Osteocyte (in vitro differentiated cells): ENCODE data around the gene SLC5A10. TPM values are rescaled to one million over a fixed set of nuclear protein-coding genes. Genes with fewer than 3 reads are reported as not detected.
"Not testable (repeated sequence)": the region's sequence is repeated elsewhere in the genome, so short reads cannot be mapped to it uniquely, and the experiment has no call there.

ENCODE experiments used
- DNase-seq: peaks from one replicate; pipeline ENCODE4 v3.0.0; 2021; ENCODE audit warnings: mixed read lengths; ENCODE audit not compliant: unreplicated experiment; ENCODE audit errors: extremely low spot score
- H3K27ac Mint-ChIP-seq: one replicate; pipeline ENCODE4 v1.8.0; 2021; ENCODE audit warnings: mild to moderate bottlenecking, mixed read lengths; ENCODE audit not compliant: unreplicated experiment
- H3K27me3 Mint-ChIP-seq: one replicate; pipeline ENCODE4 v1.8.0; 2021; ENCODE audit warnings: mixed read lengths; ENCODE audit not compliant: unreplicated experiment
- H3K36me3 Mint-ChIP-seq: one replicate; pipeline ENCODE4 v1.8.0; 2021; ENCODE audit warnings: mixed read lengths; ENCODE audit not compliant: unreplicated experiment
- H3K4me1 Mint-ChIP-seq: one replicate; pipeline ENCODE4 v1.8.0; 2021; ENCODE audit warnings: mixed read lengths; ENCODE audit not compliant: unreplicated experiment
- H3K4me3 Mint-ChIP-seq: one replicate; pipeline ENCODE4 v1.8.0; 2021; ENCODE audit warnings: mild to moderate bottlenecking, moderate library complexity, mixed read lengths; ENCODE audit not compliant: unreplicated experiment
- H3K9me3 Mint-ChIP-seq: one replicate; pipeline ENCODE4 v1.8.0; 2021; ENCODE audit warnings: mixed read lengths; ENCODE audit not compliant: unreplicated experiment
- CTCF ChIP-seq: fragments of 200-600 bp; sonication (generic); IDR thresholded peaks from 2 replicates; pipeline ENCODE4 v1.5.0; 2021; ENCODE audit warnings: antibody characterized with exemption, mild to moderate bottlenecking, moderate library complexity
- total RNA-seq: library from RNA; stranded (reverse); gene quantifications from 2 replicates; pipeline ENCODE4 v1.2.1, GENCODE V29; 2021

Gene SLC5A10
- total RNA-seq, 1 donor from 2014 or later: not detected

GRCh38 chr17:18921912-18922451 lies 30.0 kb upstream of the SLC5A10 start:
- Mint-ChIP-seq H3K9me3 (no peaks in the 10 kb centered on the region), H3K27me3 (no peaks in the 10 kb centered on the region), H3K27ac (no peak overlapping the region), H3K4me1 (peaks cover 18% of the 10 kb centered on the region), H3K4me3 (no peak overlapping the region), H3K36me3 (peaks cover 23% of the 10 kb centered on the region)
- DNase-seq: no peak
- no peak for TF ChIP-seq CTCF

- DNase-seq, H3K27me3 Mint-ChIP-seq, H3K9me3 Mint-ChIP-seq, H3K27ac Mint-ChIP-seq, H3K4me3 Mint-ChIP-seq: not testable (repeated sequence)
- Mint-ChIP-seq H3K4me1 (peaks cover 22% of the 10 kb centered on the region), H3K36me3 (peaks cover 20% of the 10 kb centered on the region)
These were observed 29.4 kb upstream of the SLC5A10 start for GRCh38 chr17:18922596-18922995.

GRCh38 chr17:18925187-18925586 lies 26.8 kb upstream of the SLC5A10 start:
- no peak for TF ChIP-seq CTCF
- Mint-ChIP-seq H3K27me3 (no peaks in the 10 kb centered on the region), H3K9me3 (no peaks in the 10 kb centered on the region), H3K36me3 (peaks cover 23% of the 10 kb centered on the region), H3K4me3 (no peak overlapping the region), H3K4me1 (peaks cover 28% of the 10 kb centered on the region), H3K27ac (no peak overlapping the region)
- DNase-seq: no peak

GRCh38 chr17:18928628-18929125 lies 23.3 kb upstream of the SLC5A10 start:
- H3K9me3 Mint-ChIP-seq: no peaks in the 10 kb centered on the region
- no peak for TF ChIP-seq CTCF
- DNase-seq: no peak
- peaks cover 10% of the 10 kb centered on the region for H3K4me1 Mint-ChIP-seq
- H3K36me3 Mint-ChIP-seq: peaks cover 30% of the 10 kb centered on the region
- H3K27ac Mint-ChIP-seq: no peak overlapping the region
- no peaks in the 10 kb centered on the region for H3K27me3 Mint-ChIP-seq
- H3K4me3 Mint-ChIP-seq: no peak overlapping the region

- no peaks in the 10 kb centered on the region for H3K9me3 Mint-ChIP-seq
- H3K4me3 Mint-ChIP-seq: no peak overlapping the region
- TF ChIP-seq CTCF: no peak
- no peak overlapping the region for H3K27ac Mint-ChIP-seq
- no peak for DNase-seq
- H3K4me1 Mint-ChIP-seq: peaks cover 7% of the 10 kb centered on the region
- peaks cover 25% of the 10 kb centered on the region for H3K36me3 Mint-ChIP-seq
- H3K27me3 Mint-ChIP-seq: no peaks in the 10 kb centered on the region
These were observed 19.5 kb upstream of the SLC5A10 start for GRCh38 chr17:18932360-18933055.
